Right renal pelvis (tissue), 4 donors: ENCODE results near the gene PPCS. TPM values are rescaled to one million over a fixed set of nuclear protein-coding genes. Genes with fewer than 3 reads are reported as not detected.
"Not testable (repeated sequence)": the region's sequence is repeated elsewhere in the genome, so short reads cannot be mapped to it uniquely, and the experiment has no call there.

ENCODE experiments used
- DNase-seq, 4 donors: peaks; one replicate each; pipeline ENCODE4 v3.0.0-alpha.2; 2013; ENCODE audit warnings: low read depth in 4 of 4, low spot score in 3 of 4, missing footprints in 1 of 4
- polyA plus RNA-seq, 4 donors: library from polyadenylated mRNA; unstranded; fragments of 120-200 nt; gene quantifications; one replicate each; pipeline ENCODE4 v1.2.1, GENCODE V29; 2013; ENCODE audit not compliant: insufficient read length in 4 of 4

The PPCS gene
- polyA plus RNA-seq, 4 donors, result 84.6 to 100 (median 98.9) TPM

DNA sequence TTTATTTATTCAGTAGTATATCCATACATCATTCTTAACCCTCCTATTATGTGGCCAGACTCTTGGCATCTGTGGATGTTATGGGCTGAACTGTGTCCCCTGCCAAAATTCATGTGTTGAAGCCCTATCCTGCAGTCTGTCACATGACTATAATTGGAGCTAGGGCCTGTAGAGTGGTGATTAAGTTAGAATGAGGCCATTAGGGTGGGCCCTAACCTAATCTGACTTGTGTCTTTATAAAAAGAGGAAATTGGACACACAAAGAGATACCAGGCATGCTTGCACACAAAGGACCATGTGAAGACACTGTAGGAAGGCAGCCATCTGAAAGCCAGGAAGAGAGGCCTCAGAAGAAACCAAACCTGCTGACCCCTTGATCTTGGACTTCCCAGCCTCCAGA is 7.1 kb upstream of the PPCS start:
- no peak for DNase-seq

DNA sequence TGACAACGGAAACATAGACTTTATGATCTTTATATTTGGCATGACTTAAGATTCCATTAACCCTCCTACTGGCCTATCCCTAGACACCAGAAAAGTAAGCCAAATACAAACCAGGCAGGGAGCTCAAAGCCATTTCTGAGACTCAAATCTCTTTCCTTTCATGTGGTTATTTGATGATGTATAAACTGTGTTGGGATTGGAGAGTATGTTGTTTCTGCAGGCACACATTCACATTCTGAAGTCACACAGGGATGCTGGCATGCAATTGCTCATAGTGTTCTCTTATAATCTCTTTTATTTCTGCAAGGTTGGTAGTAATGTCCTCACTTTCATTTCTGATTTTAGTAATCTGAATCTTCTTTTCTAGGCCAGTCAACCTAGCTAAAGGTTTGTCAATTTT is 6.3 kb upstream of the PPCS start:
- no peak for DNase-seq

DNA sequence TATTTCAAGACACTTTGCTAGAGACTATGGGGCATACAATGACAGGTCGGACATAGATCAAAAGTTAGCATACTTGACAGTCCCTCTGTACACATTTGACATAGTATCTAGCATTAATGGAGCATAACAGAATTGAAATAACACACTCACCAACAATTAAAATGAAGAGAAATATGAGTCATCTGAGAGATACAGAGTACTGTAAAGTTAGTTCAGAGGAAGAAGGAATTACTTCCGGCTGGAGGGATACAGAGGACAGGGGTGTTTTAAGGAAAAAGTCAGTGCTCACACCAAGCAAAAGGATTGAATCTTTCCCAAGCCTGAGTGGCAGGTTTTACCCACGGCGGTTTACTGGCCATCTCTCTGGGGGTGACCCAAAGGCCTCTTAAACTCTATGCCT is 3.0 kb upstream of the PPCS start:
- no peak for DNase-seq

DNA sequence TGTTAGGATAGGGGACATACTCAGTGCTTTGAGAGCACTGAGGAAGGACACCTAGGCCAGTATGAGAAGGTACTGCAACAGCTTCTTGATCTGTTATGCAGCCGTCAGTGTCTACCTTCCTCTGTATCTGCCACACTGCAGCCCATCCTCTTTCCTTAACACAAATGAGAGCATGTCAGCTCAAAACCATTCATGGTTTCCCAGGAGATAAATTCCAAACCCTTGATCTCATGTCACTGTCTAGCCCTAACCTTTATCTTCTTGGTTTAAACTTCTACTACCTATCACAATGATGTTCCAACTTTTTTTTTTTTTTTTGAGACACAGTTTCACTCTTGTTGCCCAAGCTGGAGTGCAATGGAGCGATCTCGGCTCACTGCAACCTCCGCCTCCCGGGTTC is 1.9 kb upstream of the PPCS start:
- DNase-seq, result no peak

DNA sequence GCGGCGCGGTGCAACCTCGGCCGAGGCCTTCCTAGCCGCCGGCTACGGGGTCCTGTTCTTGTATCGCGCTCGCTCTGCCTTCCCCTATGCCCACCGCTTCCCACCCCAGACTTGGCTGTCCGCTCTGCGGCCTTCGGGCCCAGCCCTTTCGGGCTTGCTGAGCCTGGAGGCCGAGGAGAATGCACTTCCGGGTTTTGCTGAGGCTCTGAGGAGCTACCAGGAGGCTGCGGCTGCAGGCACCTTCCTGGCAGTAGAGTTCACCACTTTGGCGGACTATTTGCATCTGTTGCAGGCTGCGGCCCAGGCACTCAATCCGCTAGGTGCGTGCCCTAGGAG is 379 bp downstream of the PPCS start:
- peak in 1 of 4 donors; percentile 31 for DNase-seq

DNA sequence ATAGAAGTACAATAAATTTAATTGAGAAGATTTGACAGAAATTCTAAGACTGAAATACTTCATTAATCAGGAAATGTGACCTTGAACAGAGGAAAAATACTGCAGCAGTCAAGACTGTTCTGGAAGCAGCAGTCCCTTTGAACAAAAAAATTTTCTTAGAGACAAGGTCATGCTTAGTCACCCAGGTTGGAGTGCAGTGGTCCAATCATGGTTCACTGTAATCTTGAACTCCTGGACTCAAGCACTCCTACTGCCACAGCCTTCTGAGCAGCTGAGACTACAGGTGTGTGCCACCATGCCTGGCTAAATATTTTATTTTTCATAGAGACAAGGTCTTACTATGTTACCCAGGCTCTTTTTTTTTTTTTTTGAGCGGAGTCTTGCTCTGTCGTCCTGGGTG is 4.9 kb downstream of the PPCS start:
- DNase-seq, result no peak

DNA sequence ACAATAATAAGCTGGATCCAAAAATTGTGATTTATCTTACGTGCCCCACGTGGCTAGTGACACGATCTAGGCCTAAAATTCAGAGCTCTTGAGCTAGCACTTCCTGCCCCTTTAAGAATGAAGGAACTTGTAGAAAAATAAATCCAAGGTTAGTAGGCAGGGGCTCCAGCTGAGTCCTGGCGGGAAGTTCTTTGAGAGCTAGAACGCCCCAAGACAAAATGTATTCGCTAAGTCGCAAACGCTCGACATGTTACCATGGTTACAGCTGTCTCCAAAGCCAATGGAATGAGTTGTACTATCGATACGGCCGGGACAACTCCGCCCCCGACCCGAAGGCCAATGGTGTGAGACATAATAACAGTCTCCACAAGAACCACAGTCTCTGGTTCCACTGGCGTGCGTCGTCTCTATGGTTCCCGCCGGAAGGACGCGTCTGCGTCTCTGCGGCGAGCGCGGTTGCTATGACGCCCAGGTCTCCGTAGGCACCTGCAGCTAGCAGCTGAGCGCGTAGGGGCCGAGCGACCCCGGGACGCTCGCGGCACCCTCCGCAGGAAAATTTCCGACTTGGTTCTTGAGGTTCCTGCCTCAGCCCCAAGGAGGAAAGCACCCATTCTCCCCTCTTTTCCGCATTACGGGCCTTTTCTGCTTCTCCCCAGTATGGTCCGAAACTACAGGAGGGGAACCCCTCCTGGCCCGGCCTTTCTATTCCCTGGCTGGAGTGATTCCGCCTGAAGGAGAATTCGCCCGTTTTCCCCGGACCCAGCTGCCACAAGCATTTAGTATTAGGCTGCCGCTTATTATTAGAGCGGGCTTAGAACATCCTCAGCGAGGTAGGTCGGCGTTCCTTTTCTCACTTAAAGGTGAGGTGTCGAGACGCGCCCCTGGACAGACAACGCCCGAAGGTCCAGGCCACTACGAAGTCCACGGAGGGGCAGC is 6.8 kb downstream of the PPCS start, which contains the start of gene CCDC30:
CCDC30 (plus strand) TSS at position 459 of the 936 bp plus-strand sequence. CDS start 17,266 bp downstream, outside the sequence.
- peak; percentile 91 to 97 (median 96) for DNase-seq

DNA sequence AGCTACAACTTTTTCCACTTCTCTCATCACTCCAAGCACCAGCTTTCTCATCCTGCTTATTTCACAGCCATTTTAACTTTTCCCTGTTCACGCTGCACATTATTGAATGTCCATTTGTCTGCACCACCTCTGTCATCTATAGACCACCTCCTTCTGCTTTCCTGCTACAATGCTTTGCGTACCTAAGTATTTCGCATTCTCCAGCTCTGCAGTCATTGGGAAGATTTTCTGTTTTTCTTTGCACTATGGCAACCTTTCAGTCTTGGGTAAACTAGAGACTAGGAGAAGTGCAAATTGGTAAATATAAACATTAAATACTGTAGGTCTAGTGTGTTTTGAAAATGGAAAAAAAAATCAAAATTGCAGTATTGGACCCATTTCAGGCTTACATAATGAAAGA is 7.6 kb downstream of the PPCS start:
- peak in 1 of 4 donors; percentile 10 for DNase-seq

DNA sequence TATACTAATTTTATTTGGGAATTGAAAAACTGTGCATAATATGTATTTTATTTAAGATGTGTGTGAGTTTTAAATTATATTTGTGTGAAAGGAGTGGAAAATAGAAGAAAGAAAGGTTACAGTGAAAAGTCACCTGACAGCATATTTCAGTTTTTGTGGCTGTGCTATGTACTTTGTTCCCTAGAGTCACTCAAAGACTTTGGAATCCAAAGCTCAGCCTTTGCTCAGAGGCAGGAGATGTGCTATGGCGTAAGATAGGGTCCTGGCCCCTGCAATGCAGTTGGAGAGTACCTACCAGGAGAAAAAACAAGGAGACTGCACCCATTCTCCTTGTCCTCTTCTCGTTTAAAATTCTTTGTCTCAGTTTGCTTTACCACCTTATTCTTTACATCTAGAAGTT is 9.7 kb downstream of the PPCS start:
- DNase-seq, result no peak

DNA sequence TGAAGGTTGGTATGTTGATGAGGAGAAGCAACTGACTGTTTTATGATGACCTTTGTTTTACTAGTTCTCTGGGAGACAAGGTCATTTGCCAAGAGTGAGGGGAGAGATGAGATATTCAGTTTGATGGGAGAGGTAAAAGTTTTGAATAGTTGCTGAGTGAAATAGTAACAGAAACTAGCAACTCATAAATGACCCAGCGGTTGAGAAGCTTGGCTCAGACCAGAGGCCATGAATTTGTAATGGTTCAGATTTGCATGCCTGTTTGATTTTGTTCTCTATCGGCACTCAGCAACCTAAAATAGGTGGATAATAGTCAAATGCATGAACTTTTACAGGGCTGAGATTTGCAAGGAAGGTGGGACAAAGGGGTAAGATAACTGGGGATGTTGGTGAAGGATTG is 13.4 kb downstream of the PPCS start:
- DNase-seq, result no peak

DNA sequence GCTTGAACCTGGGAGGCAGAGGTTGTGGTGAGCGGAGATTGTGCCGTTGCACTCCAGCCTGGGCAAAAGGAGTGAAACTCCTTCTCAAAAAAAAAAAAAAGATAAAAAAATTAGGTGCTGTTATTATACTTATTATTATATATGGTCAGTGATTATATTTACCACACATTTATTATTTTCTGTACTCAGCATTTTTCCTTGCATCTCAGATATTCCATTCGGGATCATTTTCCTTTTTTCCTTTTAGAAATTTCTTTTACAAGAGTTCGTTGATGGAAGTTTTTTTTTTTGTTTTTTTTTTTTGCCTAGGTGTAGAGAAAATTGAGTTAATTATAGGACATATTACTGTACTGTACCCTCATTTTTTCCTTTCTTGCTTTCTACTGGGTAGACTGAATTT is 20.3 kb downstream of the PPCS start:
- DNase-seq, result no peak

DNA sequence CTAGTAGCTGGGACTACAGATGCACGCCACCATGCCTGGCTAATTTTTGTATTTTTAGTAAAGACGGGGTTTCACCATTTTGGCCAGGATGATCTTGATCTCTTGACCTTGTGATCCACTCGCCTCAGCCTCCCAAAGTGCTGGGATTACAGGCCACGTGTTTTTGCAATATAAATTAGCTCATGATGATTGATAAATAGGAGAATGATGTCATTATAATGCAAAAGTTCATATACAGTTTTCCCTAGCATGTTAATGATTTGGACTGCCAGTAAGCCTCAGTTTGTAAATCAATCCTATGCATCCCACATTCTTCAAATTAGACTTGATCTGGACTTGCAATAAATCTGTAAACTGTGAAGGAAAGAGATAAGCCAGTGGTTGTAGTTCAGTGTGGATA is 21.0 kb downstream of the PPCS start:
- DNase-seq, result not testable (repeated sequence)

DNA sequence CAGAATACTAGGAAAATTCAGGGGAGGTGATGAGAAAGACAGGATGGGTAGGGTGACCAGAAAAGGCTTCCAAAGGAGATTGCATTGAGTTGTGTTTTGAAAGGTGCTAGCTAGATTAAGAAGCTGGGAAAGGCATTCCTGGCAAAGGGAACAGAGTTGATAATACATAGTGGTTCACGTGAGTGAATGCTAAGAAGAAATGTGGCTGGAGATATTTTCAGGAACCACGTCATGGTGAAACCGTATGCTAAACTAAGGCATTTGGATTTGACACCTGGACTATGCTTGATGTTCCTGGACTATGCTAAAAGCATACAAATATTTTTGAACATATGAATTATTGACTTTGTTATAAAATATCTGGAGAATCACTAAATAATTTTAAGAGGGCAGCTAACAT is 21.4 kb downstream of the PPCS start:
- no peak for DNase-seq

DNA sequence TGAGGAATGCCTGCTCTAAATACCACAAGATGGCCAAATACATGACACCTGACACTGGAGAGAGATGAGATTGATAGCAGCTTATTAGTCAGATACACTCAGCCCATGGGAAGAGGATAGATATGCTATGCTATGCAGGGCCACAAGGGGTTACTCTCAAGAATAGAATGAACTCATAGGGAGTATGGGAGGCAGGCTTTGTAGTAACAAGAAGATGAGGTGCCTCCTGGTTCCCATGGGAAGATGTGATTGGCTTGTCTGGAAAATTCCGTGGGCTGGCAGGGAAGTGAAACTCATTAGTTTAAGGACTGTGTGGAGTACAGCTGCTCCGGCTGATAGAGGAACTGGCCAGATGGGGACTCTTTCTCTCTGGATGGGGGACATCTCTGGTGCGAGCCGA is 23.3 kb downstream of the PPCS start:
- no peak for DNase-seq

DNA sequence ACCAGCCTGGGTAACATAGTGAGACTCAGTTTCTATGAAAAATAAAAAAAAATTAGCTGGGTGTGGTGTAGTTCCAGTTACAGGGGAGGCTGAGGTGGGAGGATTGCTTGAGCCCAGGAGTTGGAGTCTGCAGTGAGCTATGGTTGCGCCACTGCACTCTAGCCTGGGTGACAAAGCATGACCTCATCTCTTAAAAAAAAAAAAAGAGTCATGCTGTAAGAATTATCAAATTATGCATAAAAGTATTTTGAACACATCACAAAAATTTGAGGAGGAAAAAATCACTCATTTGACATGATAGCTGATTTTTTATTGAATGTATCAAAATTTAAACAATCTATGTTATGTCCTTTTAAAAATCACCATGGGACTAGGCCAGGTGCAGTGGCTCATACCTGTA is 24.6 kb downstream of the PPCS start:
- DNase-seq, result no peak

DNA sequence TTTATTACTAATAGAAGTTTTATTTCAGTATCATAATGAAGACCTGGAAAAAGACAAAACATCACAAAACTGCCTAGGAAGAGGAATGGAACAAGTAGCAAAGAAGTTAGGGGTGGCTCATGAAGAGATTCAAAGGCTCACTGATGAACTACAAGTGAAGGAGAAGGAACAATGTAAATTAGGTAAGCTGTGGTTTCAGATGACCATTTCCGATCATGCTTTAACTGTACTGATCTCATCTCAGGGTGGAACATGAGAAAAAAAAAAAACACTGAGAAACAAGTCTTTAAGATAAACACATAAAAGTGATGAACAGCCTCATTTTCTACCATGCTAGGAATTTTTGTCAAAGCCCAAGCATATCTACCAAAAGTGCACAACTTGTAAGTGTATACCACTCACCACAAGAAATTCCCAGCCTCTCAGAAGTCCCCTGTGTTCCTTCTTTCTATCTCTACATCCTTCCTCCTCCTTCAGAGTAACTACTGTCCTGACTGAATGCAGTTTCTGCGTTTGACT is 26.4 kb downstream of the PPCS start:
- no peak for DNase-seq

DNA sequence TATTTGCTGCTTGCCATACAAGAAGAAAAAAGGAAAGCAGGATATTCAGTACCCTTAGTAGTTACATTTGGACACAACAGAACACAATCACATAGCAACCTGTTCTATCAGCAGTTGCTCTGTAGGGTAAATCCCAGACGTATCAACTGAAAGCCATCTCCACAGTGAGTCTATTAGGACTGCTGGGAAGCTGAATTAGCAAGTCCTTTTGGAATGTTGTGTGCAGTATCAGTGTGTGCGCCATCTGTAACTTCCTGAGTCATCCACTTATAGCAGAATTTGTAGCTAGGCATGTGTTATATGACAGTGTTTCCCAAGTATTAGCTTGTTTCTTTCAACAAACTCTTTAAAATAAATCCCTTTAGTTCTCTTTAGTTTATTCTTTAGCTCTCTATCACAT is 28.0 kb downstream of the PPCS start:
- no peak for DNase-seq

DNA sequence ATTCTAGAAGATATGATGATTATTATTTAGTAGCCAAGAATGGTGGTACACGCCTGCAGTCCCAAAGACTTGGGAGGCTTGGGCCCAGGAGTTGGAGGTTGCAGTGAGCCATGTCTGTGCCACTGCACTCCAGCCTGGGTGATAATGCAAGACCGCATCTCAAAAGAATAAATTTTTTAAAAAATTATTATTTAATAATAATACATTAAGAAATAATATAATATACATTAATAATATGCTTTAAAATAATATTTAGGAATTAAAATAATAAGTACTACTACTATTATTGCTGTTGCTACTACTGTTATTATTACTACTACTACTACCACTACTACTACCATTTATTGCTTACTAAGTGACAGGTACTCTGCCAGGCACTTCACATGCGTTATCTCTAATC is 33.9 kb downstream of the PPCS start:
- DNase-seq, result no peak

DNA sequence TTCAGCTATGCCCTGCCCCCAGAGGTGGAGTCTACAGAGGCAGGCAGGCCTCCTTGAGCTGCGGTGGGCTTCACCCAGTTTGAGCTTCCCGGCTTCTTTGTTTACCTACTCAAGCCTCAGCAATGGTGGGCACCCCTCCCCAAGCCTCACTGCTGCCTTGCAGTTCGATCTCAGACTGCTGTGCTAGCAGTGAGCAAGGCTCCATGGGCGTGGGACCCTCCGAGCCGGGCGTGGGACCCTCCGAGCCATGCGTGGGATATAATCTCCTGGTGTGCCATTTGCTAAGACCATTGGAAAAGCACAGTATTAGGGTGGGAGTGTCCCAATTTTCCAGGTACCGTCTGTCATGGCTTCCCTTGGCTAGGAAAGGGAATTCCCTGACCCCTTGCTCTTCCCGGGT is 45.7 kb downstream of the PPCS start:
- not testable (repeated sequence) for DNase-seq

DNA sequence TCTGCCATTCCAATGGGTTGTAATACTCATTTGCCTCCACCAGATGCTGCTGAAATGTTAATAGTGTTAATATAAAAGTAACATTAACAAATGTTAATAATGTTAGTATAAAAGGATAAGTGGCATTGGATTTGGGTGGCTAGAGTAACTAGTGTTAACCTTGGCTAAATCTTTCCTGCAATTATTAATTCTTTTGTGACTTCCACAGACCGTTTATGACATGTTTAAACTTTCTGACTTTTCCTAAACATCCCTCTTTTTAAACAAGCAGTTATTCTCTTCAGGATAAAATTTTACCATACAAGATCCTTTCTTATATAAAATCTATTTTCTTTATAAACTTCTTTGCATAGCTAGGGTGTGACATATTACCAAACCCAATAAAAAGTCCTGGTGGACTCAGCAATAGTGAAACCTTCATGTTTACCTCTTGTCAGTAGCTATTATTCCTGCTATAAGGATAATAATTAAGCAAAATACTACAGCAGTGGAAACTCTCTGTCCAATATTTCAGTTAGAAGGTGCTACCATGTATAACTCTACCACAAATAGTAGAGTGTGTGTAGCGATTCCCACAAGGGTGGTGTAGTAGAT is 48.3 kb downstream of the PPCS start:
- no peak for DNase-seq

DNA sequence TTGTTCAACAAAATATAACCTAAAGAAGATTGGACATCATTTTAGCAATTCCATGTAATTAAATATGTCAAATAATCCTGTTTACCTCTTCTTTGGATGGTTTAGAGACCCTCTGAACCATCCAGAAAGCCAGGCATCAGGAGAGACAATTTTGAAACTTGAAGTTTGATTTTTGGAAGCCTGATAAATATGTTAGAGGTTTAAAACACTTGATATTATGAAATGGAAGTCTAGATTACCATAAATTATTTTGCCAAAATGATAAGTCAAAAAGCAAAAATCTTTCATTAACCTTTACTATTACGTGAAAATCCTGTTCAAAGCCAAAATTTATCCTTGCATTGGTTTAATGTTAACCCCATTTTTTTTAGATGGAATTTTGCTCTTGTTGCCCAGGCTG is 50.2 kb downstream of the PPCS start:
- DNase-seq, result no peak
